ENCODE results near the gene SRSF1. TPM values are rescaled to one million over a fixed set of nuclear protein-coding genes. Genes with fewer than 3 reads are reported as not detected.
"Not testable (repeated sequence)": the region's sequence is repeated elsewhere in the genome, so short reads cannot be mapped to it uniquely, and the experiment has no call there.

SRSF1 gene
- total RNA-seq, 2 donors from 2014 or later: 136 to 151 TPM

DNA sequence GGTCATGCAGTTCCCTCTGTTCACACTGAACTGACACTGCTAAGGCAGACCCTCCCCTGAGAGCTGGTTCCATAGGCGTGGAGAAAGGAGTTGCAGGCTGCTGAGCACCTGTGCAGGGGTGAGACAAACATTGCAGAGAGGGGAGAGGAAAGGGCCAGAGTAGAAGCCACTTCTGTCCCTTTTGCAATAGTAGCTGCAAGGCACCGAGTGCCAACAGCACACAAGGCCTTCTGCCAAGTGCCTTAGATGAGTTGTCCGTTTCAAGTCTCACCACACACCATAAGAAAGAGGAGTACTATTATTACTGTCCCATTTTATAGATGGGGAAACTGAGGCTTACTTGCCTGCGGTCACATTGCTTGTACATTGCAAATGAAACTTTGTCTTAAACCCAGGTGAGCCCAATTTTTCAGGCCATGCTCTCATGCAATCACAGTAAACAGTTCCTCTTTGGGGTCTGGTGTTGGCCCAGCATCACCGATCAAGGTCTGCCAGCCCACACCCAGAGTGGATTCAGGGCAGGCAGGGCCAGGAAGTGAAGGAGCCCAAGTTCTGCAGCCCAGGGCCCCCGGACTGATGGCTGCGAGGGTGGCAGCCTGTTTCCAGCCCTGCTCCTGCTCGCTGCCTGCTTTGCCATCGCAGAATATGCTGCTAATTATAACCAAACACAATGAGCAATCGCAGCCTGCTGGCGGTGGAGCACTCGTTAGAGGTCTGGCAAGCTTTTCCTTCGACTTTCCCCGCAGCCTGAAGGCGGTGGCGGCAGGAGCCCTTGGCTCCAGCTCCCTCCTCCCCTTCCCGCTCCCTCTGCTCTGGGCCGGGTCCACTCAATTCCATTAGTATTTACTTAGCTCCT lies 39.4 kb upstream of the SRSF1 start:
- Histone ChIP-seq H3K4me3 (no peak overlapping the region), H3K27me3 (replicated peaks; ENCODE audit: insufficient read depth) (no peaks in the 10 kb centered on the region), H3K27ac (no peak overlapping the region), H3K4me1 (replicated peaks) (no peaks in the 10 kb centered on the region), H3K9me3 (no peaks in the 10 kb centered on the region), H3K36me3 (no peaks in the 10 kb centered on the region)
- intact Hi-C loops (cut with DNase I): no loop called here
- WGBS: 57% methylated on average over 18 of the region's 18 CpGs
- TF ChIP-seq POLR2AphosphoS5 (IDR thresholded peaks at IDR 0.05) (no peak), POLR2A (IDR thresholded peaks at IDR 0.05) (no peak), CTCF (IDR thresholded peaks at IDR 0.05) (no peak)
- DNase-seq (ENCODE audit: low spot score): no peak

GRCh38 chr17:58044256-58044655 lies 37.2 kb upstream of the SRSF1 start:
- H3K4me1 ChIP-seq (replicated peaks); H3K27ac ChIP-seq; H3K9me3 ChIP-seq; H3K27me3 ChIP-seq (replicated peaks; ENCODE audit: insufficient read depth); intact Hi-C loops (cut with DNase I); H3K36me3 ChIP-seq; DNase-seq (ENCODE audit: low spot score); H3K4me3 ChIP-seq: not testable (repeated sequence)
- 93% methylated on average over 6 of the region's 6 CpGs for WGBS

DNA sequence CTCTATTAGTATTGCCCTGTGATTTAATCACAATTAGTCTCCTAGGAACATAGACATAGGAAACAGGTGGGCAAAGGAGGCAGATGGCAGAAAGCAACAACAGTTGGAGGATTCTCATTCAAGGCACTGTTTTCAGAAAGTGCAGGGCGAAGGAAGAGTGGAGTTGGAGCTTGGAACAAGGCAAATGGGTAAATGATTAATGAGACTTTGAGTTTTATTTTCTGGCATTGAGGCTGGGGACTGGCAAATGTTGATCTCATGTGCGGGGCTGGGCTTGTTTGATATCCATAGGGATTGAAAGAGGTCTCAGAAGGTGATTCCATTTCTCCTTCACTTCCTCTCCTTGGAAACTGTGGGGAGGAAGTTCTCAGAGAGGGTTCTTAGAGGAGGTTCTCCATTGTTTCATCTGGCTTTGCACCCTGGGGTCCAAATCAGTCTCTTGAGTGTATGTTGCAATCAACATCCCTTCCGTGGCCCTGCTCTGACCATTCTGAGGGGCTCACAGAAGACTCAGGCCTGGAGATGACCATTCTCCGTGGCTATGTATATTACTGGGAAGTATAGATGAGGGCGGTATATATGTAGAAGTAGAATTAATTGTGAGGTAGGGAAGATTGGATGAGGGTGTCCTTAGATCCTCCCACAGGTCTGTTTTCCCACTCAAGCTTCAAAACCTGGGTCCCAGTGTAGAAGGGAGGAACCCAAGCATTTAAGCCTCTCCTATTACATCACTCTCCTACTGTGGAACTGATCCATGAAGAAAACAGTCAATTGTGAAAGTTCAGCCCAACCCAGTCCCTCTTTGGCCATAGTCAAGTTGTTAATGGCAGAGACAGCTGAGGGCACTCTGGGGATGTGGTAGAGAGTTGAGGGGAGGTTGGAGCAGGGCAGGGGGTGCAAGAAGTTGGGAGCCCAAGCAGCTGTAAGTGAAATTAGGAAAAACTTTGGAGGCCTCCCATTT lies 36.5 kb upstream of the SRSF1 start:
- intact Hi-C loops (cut with DNase I): no loop called here
- no peaks in the 10 kb centered on the region for H3K36me3 ChIP-seq
- no peak for TF ChIP-seq CTCF (IDR thresholded peaks at IDR 0.05)
- TF ChIP-seq POLR2A (IDR thresholded peaks at IDR 0.05): no peak
- TF ChIP-seq POLR2AphosphoS5 (IDR thresholded peaks at IDR 0.05): no peak
- H3K4me1 ChIP-seq (replicated peaks): no peaks in the 10 kb centered on the region
- H3K27ac ChIP-seq: no peak overlapping the region
- 86% methylated on average over 5 of the region's 5 CpGs for WGBS
- no peaks in the 10 kb centered on the region for H3K27me3 ChIP-seq (replicated peaks; ENCODE audit: insufficient read depth)
- H3K4me3 ChIP-seq: no peak overlapping the region
- no peak for DNase-seq (ENCODE audit: low spot score)
- H3K9me3 ChIP-seq: no peaks in the 10 kb centered on the region

GRCh38 chr17:58041161-58041560 lies 34.1 kb upstream of the SRSF1 start:
- no peaks in the 10 kb centered on the region for H3K9me3 ChIP-seq
- TF ChIP-seq POLR2AphosphoS5 (IDR thresholded peaks at IDR 0.05) (no peak), CTCF (IDR thresholded peaks at IDR 0.05) (no peak), POLR2A (IDR thresholded peaks at IDR 0.05) (no peak)
- no peak for DNase-seq (ENCODE audit: low spot score)
- WGBS: 48% methylated on average over 5 of the region's 5 CpGs
- no peaks in the 10 kb centered on the region for H3K36me3 ChIP-seq
- intact Hi-C loops (cut with DNase I): no loop called here
- H3K4me3 ChIP-seq: no peak overlapping the region
- H3K27me3 ChIP-seq (replicated peaks; ENCODE audit: insufficient read depth): no peaks in the 10 kb centered on the region
- no peak overlapping the region for H3K27ac ChIP-seq
- H3K4me1 ChIP-seq (replicated peaks): no peaks in the 10 kb centered on the region

DNA sequence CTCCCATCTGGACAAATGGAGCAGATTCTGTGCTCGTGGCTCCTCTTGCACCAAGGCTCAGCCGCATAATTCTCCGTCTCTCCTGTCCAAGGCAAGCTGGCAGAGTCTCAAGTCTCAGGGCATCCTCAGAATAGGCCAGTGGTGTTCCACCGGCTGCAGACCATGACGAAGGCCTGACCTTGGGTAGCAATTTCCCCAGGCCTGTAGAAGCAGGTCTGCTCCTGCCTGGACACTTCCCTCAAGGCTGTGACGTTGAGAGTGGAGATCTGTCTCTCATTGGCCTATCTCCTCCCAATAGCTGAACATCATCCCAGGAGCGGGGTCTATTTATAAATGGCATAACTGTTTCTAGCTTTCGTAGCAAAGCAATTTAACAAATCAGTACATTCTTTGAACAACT lies 33.3 kb upstream of the SRSF1 start:
- Histone ChIP-seq H3K4me1 (replicated peaks) (no peaks in the 10 kb centered on the region), H3K4me3 (no peak overlapping the region), H3K9me3 (no peaks in the 10 kb centered on the region), H3K27me3 (replicated peaks; ENCODE audit: insufficient read depth) (no peaks in the 10 kb centered on the region), H3K27ac (no peak overlapping the region), H3K36me3 (no peaks in the 10 kb centered on the region)
- no peak for DNase-seq (ENCODE audit: low spot score)
- WGBS: 67% methylated on average over 8 of the region's 8 CpGs
- no peak for TF ChIP-seq POLR2A (IDR thresholded peaks at IDR 0.05)
- no peak for TF ChIP-seq CTCF (IDR thresholded peaks at IDR 0.05)
- TF ChIP-seq POLR2AphosphoS5 (IDR thresholded peaks at IDR 0.05): no peak
- intact Hi-C loops (cut with DNase I): no loop called here

All from prostate gland (tissue), 2 donors.